ENCODE measurements around the gene MKRN2OS. TPM values are rescaled to one million over a fixed set of nuclear protein-coding genes. Genes with fewer than 3 reads are reported as not detected.

The MKRN2OS gene
- total and polyA plus RNA-seq, 2 donors from 2014 or later: 1.7 TPM; not detected in 1

DNA sequence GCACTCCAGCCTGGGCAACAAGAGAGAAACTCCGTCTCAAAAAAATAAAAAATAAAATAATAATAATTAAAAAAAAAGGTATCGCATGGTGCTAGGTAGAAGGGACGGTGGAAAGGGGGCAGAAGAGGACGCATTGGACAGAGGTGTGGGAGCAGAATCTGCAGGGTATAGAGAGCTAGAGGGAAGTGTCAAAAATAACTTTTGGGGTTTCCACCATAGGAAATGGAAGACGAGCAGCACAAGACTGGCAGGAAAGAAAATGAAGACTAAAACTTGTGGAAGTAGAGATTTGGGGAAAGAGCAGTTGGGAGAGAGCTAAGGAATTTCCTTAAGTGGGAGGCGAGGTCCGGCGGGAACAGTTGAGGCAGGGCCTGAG, 11.0 kb upstream of the MKRN2OS start:
- no peaks in the 10 kb centered on the region for H3K27me3 ChIP-seq (ENCODE audit: control insufficient read depth, insufficient read depth, low read length)
- H3K9ac ChIP-seq (ENCODE audit: low read length in 3 of 3): peak overlapping the region; percentile 33 to 92 (median 55)
- TF ChIP-seq, protein P1, sequence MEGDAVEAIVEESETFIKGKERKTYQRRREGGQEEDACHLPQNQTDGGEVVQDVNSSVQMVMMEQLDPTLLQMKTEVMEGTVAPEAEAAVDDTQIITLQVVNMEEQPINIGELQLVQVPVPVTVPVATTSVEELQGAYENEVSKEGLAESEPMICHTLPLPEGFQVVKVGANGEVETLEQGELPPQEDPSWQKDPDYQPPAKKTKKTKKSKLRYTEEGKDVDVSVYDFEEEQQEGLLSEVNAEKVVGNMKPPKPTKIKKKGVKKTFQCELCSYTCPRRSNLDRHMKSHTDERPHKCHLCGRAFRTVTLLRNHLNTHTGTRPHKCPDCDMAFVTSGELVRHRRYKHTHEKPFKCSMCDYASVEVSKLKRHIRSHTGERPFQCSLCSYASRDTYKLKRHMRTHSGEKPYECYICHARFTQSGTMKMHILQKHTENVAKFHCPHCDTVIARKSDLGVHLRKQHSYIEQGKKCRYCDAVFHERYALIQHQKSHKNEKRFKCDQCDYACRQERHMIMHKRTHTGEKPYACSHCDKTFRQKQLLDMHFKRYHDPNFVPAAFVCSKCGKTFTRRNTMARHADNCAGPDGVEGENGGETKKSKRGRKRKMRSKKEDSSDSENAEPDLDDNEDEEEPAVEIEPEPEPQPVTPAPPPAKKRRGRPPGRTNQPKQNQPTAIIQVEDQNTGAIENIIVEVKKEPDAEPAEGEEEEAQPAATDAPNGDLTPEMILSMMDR (IDR thresholded peaks at IDR 0.05; ENCODE audit: borderline replicate concordance, extremely low read depth, insufficient read depth): no peak
- H3K4me1 ChIP-seq (ENCODE audit: control insufficient read depth in 2 of 3, insufficient read depth in 2 of 3, low read depth in 1 of 3, low read length in 3 of 3): peaks cover 0 to 19% (median 8%) of the 10 kb centered on the region in 3 donors
- H3K27ac ChIP-seq (ENCODE audit: low read depth in 2 of 2, low read length in 2 of 2): peak overlapping the region; percentile 39 to 55
- no peak for DNase-seq
- FAIRE-seq: no peak
- peak overlapping the region; percentile 60 to 95 (median 78) for H3K4me3 ChIP-seq (ENCODE audit: low read length in 3 of 3)
- H3K36me3 ChIP-seq (ENCODE audit: control insufficient read depth in 2 of 3, insufficient read depth in 3 of 3, low read length in 3 of 3): no peaks in the 10 kb centered on the region
- H3K9me3 ChIP-seq (ENCODE audit: control insufficient read depth in 2 of 3, insufficient read depth in 1 of 3, low read length in 3 of 3): no peaks in the 10 kb centered on the region
- intact Hi-C loops (cut with DNase I): no loop called here

- Histone ChIP-seq H3K9me3 (ENCODE audit: control insufficient read depth in 2 of 3, insufficient read depth in 1 of 3, low read length in 3 of 3) (no peaks in the 10 kb centered on the region), H3K4me1 (ENCODE audit: control insufficient read depth in 2 of 3, insufficient read depth in 2 of 3, low read depth in 1 of 3, low read length in 3 of 3) (peaks cover 0 to 8% (median 7%) of the 10 kb centered on the region in 3 donors), H3K36me3 (ENCODE audit: control insufficient read depth in 2 of 3, insufficient read depth in 3 of 3, low read length in 3 of 3) (no peaks in the 10 kb centered on the region), H3K4me3 (ENCODE audit: low read length in 3 of 3) (peak overlapping the region; percentile 69 to 80 (median 72)), H3K27me3 (ENCODE audit: control insufficient read depth, insufficient read depth, low read length) (no peaks in the 10 kb centered on the region), H3K9ac (ENCODE audit: low read length in 3 of 3) (peak overlapping the region; percentile 20 to 57 (median 42)), H3K27ac (ENCODE audit: low read depth in 2 of 2, low read length in 2 of 2) (no peak overlapping the region)
- peak in 4 of 5 donors; percentile 37 to 70 (median 66) for DNase-seq
- intact Hi-C loops (cut with DNase I): no loop called here
- TF ChIP-seq, protein P1 (IDR thresholded peaks at IDR 0.05; ENCODE audit: borderline replicate concordance, extremely low read depth, insufficient read depth): no peak
- no peak for FAIRE-seq
Observed at GRCh38 chr3:12553921-12554391, 8.7 kb upstream of the MKRN2OS start.

GRCh38 chr3:12549971-12550760, 4.9 kb upstream of the MKRN2OS start:
- no peak for FAIRE-seq
- Histone ChIP-seq H3K36me3 (ENCODE audit: control insufficient read depth in 2 of 3, insufficient read depth in 3 of 3, low read length in 3 of 3) (no peaks in the 10 kb centered on the region), H3K4me3 (ENCODE audit: low read length in 3 of 3) (no peak overlapping the region), H3K27ac (ENCODE audit: low read depth in 2 of 2, low read length in 2 of 2) (no peak overlapping the region), H3K4me1 (ENCODE audit: control insufficient read depth in 2 of 3, insufficient read depth in 2 of 3, low read depth in 1 of 3, low read length in 3 of 3) (no peaks in the 10 kb centered on the region), H3K9me3 (ENCODE audit: control insufficient read depth in 2 of 3, insufficient read depth in 1 of 3, low read length in 3 of 3) (no peaks in the 10 kb centered on the region), H3K27me3 (ENCODE audit: control insufficient read depth, insufficient read depth, low read length) (no peaks in the 10 kb centered on the region), H3K9ac (ENCODE audit: low read length in 3 of 3) (no peak overlapping the region)
- no peak for DNase-seq
- intact Hi-C loops (cut with DNase I): no loop called here
- TF ChIP-seq, protein P1 (IDR thresholded peaks at IDR 0.05; ENCODE audit: borderline replicate concordance, extremely low read depth, insufficient read depth): no peak

Data from kidney (tissue), 14 donors.